Skeletal muscle satellite cell (primary cell): Measurements from ENCODE around the gene KIF4B.
"Not testable (repeated sequence)": the region's sequence is repeated elsewhere in the genome, so short reads cannot be mapped to it uniquely, and the experiment has no call there.

Source experiments
- H3K27me3 ChIP-seq: 2 replicates; pipeline ENCODE4 v1.7.0; 2013; ENCODE audit warnings: low read length; ENCODE audit not compliant: control insufficient read depth, insufficient read depth
- H3K36me3 ChIP-seq: 2 replicates; pipeline ENCODE4 v1.7.0; 2013; ENCODE audit warnings: mild to moderate bottlenecking, control low read depth, low read length; ENCODE audit not compliant: insufficient read depth
- H3K4me1 ChIP-seq: 2 replicates; pipeline ENCODE4 v1.7.0; 2013; ENCODE audit warnings: low read length; ENCODE audit not compliant: control insufficient read depth, insufficient read depth
- H3K4me2 ChIP-seq: 2 replicates; pipeline ENCODE4 v1.7.0; 2013; ENCODE audit warnings: mild to moderate bottlenecking, low read length
- H3K4me3 ChIP-seq: 2 replicates; pipeline ENCODE4 v1.7.0; 2013; ENCODE audit warnings: low read length
- H3K9ac ChIP-seq: 2 replicates; pipeline ENCODE4 v1.7.0; 2013; ENCODE audit warnings: mild to moderate bottlenecking, low read depth, low read length, moderate library complexity
- H3K9me3 ChIP-seq: replicated peaks from 2 replicates; pipeline ENCODE4 v1.7.0; 2013; ENCODE audit warnings: mild to moderate bottlenecking, control low read depth, low read length

The KIF4B gene

GRCh38 chr5:154978294-154978693 is 35.3 kb upstream of the KIF4B start:
- not testable (repeated sequence) for H3K36me3 ChIP-seq, H3K27me3 ChIP-seq, H3K9me3 ChIP-seq, H3K4me1 ChIP-seq, H3K4me2 ChIP-seq, H3K4me3 ChIP-seq, H3K9ac ChIP-seq

- Histone ChIP-seq H3K9ac (no peak overlapping the region), H3K4me1 (no peaks in the 10 kb centered on the region), H3K4me3 (no peak overlapping the region), H3K9me3 (no peaks in the 10 kb centered on the region), H3K4me2 (no peak overlapping the region), H3K27me3 (no peaks in the 10 kb centered on the region), H3K36me3 (no peaks in the 10 kb centered on the region)
Measured at GRCh38 chr5:154984946-154985516, 28.5 kb upstream of the KIF4B start.

GRCh38 chr5:154986151-154986550 is 27.4 kb upstream of the KIF4B start:
- Histone ChIP-seq H3K4me1 (no peaks in the 10 kb centered on the region), H3K4me2 (no peak overlapping the region), H3K27me3 (no peaks in the 10 kb centered on the region), H3K36me3 (no peaks in the 10 kb centered on the region), H3K4me3 (no peak overlapping the region), H3K9ac (no peak overlapping the region), H3K9me3 (no peaks in the 10 kb centered on the region)

GRCh38 chr5:154989626-154990025 is 23.9 kb upstream of the KIF4B start:
- Histone ChIP-seq H3K9me3 (no peaks in the 10 kb centered on the region), H3K27me3 (no peaks in the 10 kb centered on the region), H3K4me3 (no peak overlapping the region), H3K36me3 (no peaks in the 10 kb centered on the region), H3K4me2 (no peak overlapping the region), H3K9ac (no peak overlapping the region), H3K4me1 (no peaks in the 10 kb centered on the region)

GRCh38 chr5:154993461-154993860 is 20.1 kb upstream of the KIF4B start:
- no peak overlapping the region for H3K9ac ChIP-seq

GRCh38 chr5:154995679-154996078 is 17.9 kb upstream of the KIF4B start:
- Histone ChIP-seq H3K9me3 (no peaks in the 10 kb centered on the region), H3K4me2 (no peak overlapping the region), H3K36me3 (no peaks in the 10 kb centered on the region), H3K9ac (no peak overlapping the region), H3K27me3 (peaks cover 3% of the 10 kb centered on the region), H3K4me3 (no peak overlapping the region), H3K4me1 (no peaks in the 10 kb centered on the region)

More at GRCh38 chr5:154993461-154993860, 20.1 kb upstream of the KIF4B start:
- Histone ChIP-seq H3K36me3 (no peaks in the 10 kb centered on the region), H3K27me3 (peaks cover 3% of the 10 kb centered on the region), H3K4me1 (no peaks in the 10 kb centered on the region), H3K4me2 (no peak overlapping the region), H3K4me3 (no peak overlapping the region), H3K9me3 (no peaks in the 10 kb centered on the region)

- Histone ChIP-seq H3K4me1 (no peaks in the 10 kb centered on the region), H3K27me3 (peaks cover 3% of the 10 kb centered on the region), H3K4me2 (no peak overlapping the region), H3K9me3 (no peaks in the 10 kb centered on the region), H3K4me3 (no peak overlapping the region), H3K9ac (no peak overlapping the region), H3K36me3 (no peaks in the 10 kb centered on the region)
Measured at GRCh38 chr5:154997746-154998145, 15.8 kb upstream of the KIF4B start.

- Histone ChIP-seq H3K9me3 (no peaks in the 10 kb centered on the region), H3K4me3 (no peak overlapping the region), H3K9ac (no peak overlapping the region)
Measured at GRCh38 chr5:154999865-155000264, 13.7 kb upstream of the KIF4B start.

GRCh38 chr5:155001523-155001922 is 12.0 kb upstream of the KIF4B start:
- Histone ChIP-seq H3K36me3 (no peaks in the 10 kb centered on the region), H3K9me3 (no peaks in the 10 kb centered on the region), H3K4me3 (no peak overlapping the region), H3K4me2 (no peak overlapping the region), H3K27me3 (peaks cover 3% of the 10 kb centered on the region), H3K9ac (no peak overlapping the region), H3K4me1 (no peaks in the 10 kb centered on the region)

More at GRCh38 chr5:154999865-155000264, 13.7 kb upstream of the KIF4B start:
- H3K4me1 ChIP-seq = no peaks in the 10 kb centered on the region
- peaks cover 2% of the 10 kb centered on the region for H3K27me3 ChIP-seq
- no peak overlapping the region for H3K4me2 ChIP-seq
- H3K36me3 ChIP-seq = no peaks in the 10 kb centered on the region

- H3K9ac ChIP-seq, H3K4me3 ChIP-seq, H3K4me2 ChIP-seq, H3K27me3 ChIP-seq, H3K9me3 ChIP-seq, H3K36me3 ChIP-seq, H3K4me1 ChIP-seq: not testable (repeated sequence)
Measured at GRCh38 chr5:155002722-155003121, 10.8 kb upstream of the KIF4B start.

GRCh38 chr5:155004138-155004744 is 9.3 kb upstream of the KIF4B start:
- Histone ChIP-seq H3K4me2 (no peak overlapping the region), H3K4me3 (no peak overlapping the region), H3K9ac (no peak overlapping the region)

GRCh38 chr5:155006265-155006664 is 7.3 kb upstream of the KIF4B start:
- not testable (repeated sequence) for H3K27me3 ChIP-seq, H3K4me2 ChIP-seq, H3K4me1 ChIP-seq, H3K4me3 ChIP-seq, H3K36me3 ChIP-seq, H3K9ac ChIP-seq, H3K9me3 ChIP-seq

More at GRCh38 chr5:155004138-155004744, 9.3 kb upstream of the KIF4B start:
- no peaks in the 10 kb centered on the region for H3K4me1 ChIP-seq
- no peaks in the 10 kb centered on the region for H3K36me3 ChIP-seq
- H3K27me3 ChIP-seq = peaks cover 3% of the 10 kb centered on the region
- no peaks in the 10 kb centered on the region for H3K9me3 ChIP-seq
